HepG2 (cell line): ENCODE data around the gene SLC25A46. TPM values are rescaled to one million over a fixed set of nuclear protein-coding genes. Genes with fewer than 3 reads are reported as not detected.

Source experiments
- DMAP1 ChIP-seq: IDR thresholded peaks from 2 replicates; pipeline ENCODE4 v1.6.1; 2016
- NFE2L1 ChIP-seq: sonication (generic); formaldehyde crosslinking; IDR thresholded peaks from 2 replicates; pipeline ENCODE4 v1.4.0; 2020; ENCODE audit warnings: missing genetic modification reagents, mild to moderate bottlenecking, borderline replicate concordance
- PLRG1 ChIP-seq: fragments of 450-650 bp; conservative IDR thresholded peaks from 2 replicates; pipeline ENCODE4 v1.6.1; 2016
- SMAD9 ChIP-seq: sonication (generic); formaldehyde crosslinking; IDR thresholded peaks from 2 replicates; pipeline ENCODE4 v1.5.1; 2020; ENCODE audit warnings: mild to moderate bottlenecking, missing genetic modification reagents
- SMARCC2 ChIP-seq: fragments of 450-650 bp; IDR thresholded peaks from 2 replicates; pipeline ENCODE4 v1.6.1; 2017; ENCODE audit warnings: antibody characterized with exemption, mild to moderate bottlenecking
- SMARCE1 ChIP-seq: fragments of 450-650 bp; IDR thresholded peaks from 2 replicates; pipeline ENCODE4 v1.6.1; 2017; ENCODE audit warnings: borderline replicate concordance
- ZNF674 ChIP-seq: sonication (generic); formaldehyde crosslinking; IDR thresholded peaks from 2 replicates; pipeline ENCODE4 v1.5.0; 2020; ENCODE audit warnings: low read depth, mild to moderate bottlenecking, missing genetic modification reagents
- ZNF839 ChIP-seq: sonication (generic); formaldehyde crosslinking; IDR thresholded peaks from 2 replicates; pipeline ENCODE4 v1.4.0; 2020; ENCODE audit warnings: missing genetic modification reagents, mild to moderate bottlenecking, borderline replicate concordance
- polyA plus RNA-seq, 8 experiments: library from polyadenylated mRNA; depleted of rRNA in 3 of 8; stranded (reverse) in 7 of 8; unstranded in 1 of 8; fragments of >200 nt; fragmentation: Illumina TruSeq in 4 of 8; extraction: Trizol in 4 of 8; gene quantifications; 2 replicates each; pipeline versions ENCODE4 v1.2.1 to v1.2.3, GENCODE V29; 2011 to 2016; ENCODE audit warnings: low read depth in 4 of 8, missing spikeins in 1 of 8, mixed read lengths in 1 of 8; ENCODE audit not compliant: insufficient read depth in 1 of 8
- total RNA-seq, 5 experiments: library from RNA; depleted of rRNA; stranded (reverse); fragments of >200 nt; fragmentation: Illumina TruSeq; extraction: Trizol; gene quantifications; 2 replicates each; pipeline ENCODE4 v1.2.3, GENCODE V29; 2016; ENCODE audit warnings: low read depth in 1 of 5
- TF ChIP-seq, protein P1 (sequence below): sonication (generic); formaldehyde crosslinking; IDR thresholded peaks from 2 replicates; pipeline ENCODE4 v1.9.0; 2022; ENCODE audit warnings: missing genetic modification reagents, mild to moderate bottlenecking, borderline replicate concordance
- TF ChIP-seq, protein P2 (sequence below): sonication (generic); formaldehyde crosslinking; IDR thresholded peaks from 2 replicates; pipeline ENCODE4 v1.4.0; 2020; ENCODE audit warnings: missing genetic modification reagents, borderline replicate concordance
- TF ChIP-seq, protein P3 (sequence below): sonication (generic); formaldehyde crosslinking; conservative IDR thresholded peaks from 2 replicates; pipeline ENCODE4 v1.4.0; 2020; ENCODE audit warnings: missing genetic modification reagents
- TF ChIP-seq, protein P4 (sequence below): sonication (generic); formaldehyde crosslinking; IDR thresholded peaks from 2 replicates; pipeline ENCODE4 v1.9.0; 2022; ENCODE audit warnings: low read depth, missing genetic modification reagents
- TF ChIP-seq, protein P5 (sequence below): sonication (generic); IDR thresholded peaks from 2 replicates; pipeline ENCODE4 v1.6.1; 2016; ENCODE audit warnings: low read depth, borderline replicate concordance
- TF ChIP-seq, protein P6 (sequence below): sonication (generic); formaldehyde crosslinking; IDR thresholded peaks from 2 replicates; pipeline ENCODE4 v1.4.0; 2020; ENCODE audit warnings: missing genetic modification reagents
- TF ChIP-seq, protein P7 (sequence below): sonication (generic); formaldehyde crosslinking; IDR thresholded peaks from 2 replicates; pipeline ENCODE4 v1.5.0; 2020; ENCODE audit warnings: missing genetic modification reagents, mild to moderate bottlenecking, borderline replicate concordance

The SLC25A46 gene
- total and polyA plus RNA-seq, 2 of the 13 experiments (the other 11 are each of a cell fraction or from before 2014, with no cell fraction given): 14.2 to 34.6 TPM

DNA sequence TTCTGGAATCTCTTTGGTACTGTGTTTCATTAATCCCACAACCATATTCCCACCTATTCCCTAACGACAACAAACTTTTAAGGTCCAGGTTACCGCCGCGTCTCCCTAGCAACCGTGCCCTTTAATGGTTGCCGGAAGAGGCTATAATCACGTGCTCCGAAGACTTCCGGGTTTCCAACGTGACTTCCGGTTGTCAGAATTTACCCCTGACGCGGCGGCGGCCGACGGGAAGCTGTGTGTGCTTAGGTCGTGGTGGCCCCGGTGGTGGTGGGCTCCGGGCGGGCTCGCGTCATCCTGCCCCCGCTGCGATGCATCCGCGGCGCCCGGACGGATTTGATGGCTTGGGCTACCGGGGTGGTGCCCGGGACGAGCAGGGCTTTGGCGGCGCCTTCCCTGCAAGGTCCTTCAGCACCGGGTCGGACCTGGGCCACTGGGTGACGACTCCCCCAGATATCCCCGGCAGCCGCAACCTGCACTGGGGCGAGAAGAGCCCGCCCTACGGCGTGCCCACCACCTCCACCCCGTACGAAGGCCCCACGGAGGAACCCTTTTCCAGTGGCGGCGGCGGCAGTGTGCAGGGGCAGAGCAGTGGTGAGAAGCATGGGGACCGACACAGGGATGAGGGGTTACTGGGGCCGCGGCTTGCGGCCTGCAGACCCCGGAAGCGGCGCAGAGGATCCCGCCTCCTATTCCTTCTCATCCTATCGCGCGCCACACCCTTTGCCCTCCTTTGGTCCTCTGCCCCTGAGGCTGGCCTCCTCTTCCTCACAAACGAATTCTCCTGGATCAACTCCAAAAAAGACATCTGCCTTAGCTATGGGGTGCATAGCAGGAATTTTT lies at the start of gene SLC25A46 (continued):
- TF ChIP-seq, protein P1, sequence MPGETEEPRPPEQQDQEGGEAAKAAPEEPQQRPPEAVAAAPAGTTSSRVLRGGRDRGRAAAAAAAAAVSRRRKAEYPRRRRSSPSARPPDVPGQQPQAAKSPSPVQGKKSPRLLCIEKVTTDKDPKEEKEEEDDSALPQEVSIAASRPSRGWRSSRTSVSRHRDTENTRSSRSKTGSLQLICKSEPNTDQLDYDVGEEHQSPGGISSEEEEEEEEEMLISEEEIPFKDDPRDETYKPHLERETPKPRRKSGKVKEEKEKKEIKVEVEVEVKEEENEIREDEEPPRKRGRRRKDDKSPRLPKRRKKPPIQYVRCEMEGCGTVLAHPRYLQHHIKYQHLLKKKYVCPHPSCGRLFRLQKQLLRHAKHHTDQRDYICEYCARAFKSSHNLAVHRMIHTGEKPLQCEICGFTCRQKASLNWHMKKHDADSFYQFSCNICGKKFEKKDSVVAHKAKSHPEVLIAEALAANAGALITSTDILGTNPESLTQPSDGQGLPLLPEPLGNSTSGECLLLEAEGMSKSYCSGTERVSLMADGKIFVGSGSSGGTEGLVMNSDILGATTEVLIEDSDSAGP (CRISPR knock-in tag): peak; percentile 99
- TF ChIP-seq SMAD9 (CRISPR knock-in tag) (no peak), SMARCE1 (no peak), ZNF839 (CRISPR knock-in tag) (no peak), ZNF674 (CRISPR knock-in tag) (no peak), SMARCC2 (no peak), PLRG1 (no peak), DMAP1 (CRISPR knock-in tag) (peak; percentile 88), NFE2L1 (no peak)
- TF ChIP-seq, protein P2, sequence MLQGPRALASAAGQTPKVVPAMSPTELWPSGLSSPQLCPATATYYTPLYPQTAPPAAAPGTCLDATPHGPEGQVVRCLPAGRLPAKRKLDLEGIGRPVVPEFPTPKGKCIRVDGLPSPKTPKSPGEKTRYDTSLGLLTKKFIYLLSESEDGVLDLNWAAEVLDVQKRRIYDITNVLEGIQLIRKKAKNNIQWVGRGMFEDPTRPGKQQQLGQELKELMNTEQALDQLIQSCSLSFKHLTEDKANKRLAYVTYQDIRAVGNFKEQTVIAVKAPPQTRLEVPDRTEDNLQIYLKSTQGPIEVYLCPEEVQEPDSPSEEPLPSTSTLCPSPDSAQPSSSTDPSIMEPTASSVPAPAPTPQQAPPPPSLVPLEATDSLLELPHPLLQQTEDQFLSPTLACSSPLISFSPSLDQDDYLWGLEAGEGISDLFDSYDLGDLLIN (CRISPR knock-in tag): no peak
- TF ChIP-seq, protein P3, sequence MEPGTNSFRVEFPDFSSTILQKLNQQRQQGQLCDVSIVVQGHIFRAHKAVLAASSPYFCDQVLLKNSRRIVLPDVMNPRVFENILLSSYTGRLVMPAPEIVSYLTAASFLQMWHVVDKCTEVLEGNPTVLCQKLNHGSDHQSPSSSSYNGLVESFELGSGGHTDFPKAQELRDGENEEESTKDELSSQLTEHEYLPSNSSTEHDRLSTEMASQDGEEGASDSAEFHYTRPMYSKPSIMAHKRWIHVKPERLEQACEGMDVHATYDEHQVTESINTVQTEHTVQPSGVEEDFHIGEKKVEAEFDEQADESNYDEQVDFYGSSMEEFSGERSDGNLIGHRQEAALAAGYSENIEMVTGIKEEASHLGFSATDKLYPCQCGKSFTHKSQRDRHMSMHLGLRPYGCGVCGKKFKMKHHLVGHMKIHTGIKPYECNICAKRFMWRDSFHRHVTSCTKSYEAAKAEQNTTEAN (CRISPR knock-in tag): 0 out of 2 replicates have a peak, but pooled peaks have one; percentile 41
- TF ChIP-seq, protein P4, sequence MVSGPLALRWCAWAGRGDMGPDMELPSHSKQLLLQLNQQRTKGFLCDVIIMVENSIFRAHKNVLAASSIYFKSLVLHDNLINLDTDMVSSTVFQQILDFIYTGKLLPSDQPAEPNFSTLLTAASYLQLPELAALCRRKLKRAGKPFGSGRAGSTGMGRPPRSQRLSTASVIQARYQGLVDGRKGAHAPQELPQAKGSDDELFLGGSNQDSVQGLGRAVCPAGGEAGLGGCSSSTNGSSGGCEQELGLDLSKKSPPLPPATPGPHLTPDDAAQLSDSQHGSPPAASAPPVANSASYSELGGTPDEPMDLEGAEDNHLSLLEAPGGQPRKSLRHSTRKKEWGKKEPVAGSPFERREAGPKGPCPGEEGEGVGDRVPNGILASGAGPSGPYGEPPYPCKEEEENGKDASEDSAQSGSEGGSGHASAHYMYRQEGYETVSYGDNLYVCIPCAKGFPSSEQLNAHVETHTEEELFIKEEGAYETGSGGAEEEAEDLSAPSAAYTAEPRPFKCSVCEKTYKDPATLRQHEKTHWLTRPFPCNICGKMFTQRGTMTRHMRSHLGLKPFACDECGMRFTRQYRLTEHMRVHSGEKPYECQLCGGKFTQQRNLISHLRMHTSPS (CRISPR knock-in tag): no peak
- TF ChIP-seq, protein P5, sequence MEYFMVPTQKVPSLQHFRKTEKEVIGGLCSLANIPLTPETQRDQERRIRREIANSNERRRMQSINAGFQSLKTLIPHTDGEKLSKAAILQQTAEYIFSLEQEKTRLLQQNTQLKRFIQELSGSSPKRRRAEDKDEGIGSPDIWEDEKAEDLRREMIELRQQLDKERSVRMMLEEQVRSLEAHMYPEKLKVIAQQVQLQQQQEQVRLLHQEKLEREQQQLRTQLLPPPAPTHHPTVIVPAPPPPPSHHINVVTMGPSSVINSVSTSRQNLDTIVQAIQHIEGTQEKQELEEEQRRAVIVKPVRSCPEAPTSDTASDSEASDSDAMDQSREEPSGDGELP: no peak
- TF ChIP-seq, protein P6, sequence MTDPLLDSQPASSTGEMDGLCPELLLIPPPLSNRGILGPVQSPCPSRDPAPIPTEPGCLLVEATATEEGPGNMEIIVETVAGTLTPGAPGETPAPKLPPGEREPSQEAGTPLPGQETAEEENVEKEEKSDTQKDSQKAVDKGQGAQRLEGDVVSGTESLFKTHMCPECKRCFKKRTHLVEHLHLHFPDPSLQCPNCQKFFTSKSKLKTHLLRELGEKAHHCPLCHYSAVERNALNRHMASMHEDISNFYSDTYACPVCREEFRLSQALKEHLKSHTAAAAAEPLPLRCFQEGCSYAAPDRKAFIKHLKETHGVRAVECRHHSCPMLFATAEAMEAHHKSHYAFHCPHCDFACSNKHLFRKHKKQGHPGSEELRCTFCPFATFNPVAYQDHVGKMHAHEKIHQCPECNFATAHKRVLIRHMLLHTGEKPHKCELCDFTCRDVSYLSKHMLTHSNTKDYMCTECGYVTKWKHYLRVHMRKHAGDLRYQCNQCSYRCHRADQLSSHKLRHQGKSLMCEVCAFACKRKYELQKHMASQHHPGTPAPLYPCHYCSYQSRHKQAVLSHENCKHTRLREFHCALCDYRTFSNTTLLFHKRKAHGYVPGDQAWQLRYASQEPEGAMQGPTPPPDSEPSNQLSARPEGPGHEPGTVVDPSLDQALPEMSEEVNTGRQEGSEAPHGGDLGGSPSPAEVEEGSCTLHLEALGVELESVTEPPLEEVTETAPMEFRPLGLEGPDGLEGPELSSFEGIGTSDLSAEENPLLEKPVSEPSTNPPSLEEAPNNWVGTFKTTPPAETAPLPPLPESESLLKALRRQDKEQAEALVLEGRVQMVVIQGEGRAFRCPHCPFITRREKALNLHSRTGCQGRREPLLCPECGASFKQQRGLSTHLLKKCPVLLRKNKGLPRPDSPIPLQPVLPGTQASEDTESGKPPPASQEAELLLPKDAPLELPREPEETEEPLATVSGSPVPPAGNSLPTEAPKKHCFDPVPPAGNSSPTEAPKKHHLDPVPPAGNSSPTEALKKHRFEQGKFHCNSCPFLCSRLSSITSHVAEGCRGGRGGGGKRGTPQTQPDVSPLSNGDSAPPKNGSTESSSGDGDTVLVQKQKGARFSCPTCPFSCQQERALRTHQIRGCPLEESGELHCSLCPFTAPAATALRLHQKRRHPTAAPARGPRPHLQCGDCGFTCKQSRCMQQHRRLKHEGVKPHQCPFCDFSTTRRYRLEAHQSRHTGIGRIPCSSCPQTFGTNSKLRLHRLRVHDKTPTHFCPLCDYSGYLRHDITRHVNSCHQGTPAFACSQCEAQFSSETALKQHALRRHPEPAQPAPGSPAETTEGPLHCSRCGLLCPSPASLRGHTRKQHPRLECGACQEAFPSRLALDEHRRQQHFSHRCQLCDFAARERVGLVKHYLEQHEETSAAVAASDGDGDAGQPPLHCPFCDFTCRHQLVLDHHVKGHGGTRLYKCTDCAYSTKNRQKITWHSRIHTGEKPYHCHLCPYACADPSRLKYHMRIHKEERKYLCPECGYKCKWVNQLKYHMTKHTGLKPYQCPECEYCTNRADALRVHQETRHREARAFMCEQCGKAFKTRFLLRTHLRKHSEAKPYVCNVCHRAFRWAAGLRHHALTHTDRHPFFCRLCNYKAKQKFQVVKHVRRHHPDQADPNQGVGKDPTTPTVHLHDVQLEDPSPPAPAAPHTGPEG (CRISPR knock-in tag): no peak
- TF ChIP-seq, protein P7, sequence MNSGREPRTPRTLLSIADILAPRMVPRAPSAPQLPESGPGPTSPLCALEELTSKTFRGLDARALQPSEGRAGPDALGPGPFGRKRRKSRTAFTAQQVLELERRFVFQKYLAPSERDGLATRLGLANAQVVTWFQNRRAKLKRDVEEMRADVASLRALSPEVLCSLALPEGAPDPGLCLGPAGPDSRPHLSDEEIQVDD (CRISPR knock-in tag): no peak; the same call in 1 of the 2 replicates
